NCI-H1092 (cell line): ENCODE data around the gene AP4M1.

Experiments
- DNase-seq: peaks from one replicate; lab custom pipeline; 2025; lab: John Stamatoyannopoulos, UW

Gene AP4M1

DNA sequence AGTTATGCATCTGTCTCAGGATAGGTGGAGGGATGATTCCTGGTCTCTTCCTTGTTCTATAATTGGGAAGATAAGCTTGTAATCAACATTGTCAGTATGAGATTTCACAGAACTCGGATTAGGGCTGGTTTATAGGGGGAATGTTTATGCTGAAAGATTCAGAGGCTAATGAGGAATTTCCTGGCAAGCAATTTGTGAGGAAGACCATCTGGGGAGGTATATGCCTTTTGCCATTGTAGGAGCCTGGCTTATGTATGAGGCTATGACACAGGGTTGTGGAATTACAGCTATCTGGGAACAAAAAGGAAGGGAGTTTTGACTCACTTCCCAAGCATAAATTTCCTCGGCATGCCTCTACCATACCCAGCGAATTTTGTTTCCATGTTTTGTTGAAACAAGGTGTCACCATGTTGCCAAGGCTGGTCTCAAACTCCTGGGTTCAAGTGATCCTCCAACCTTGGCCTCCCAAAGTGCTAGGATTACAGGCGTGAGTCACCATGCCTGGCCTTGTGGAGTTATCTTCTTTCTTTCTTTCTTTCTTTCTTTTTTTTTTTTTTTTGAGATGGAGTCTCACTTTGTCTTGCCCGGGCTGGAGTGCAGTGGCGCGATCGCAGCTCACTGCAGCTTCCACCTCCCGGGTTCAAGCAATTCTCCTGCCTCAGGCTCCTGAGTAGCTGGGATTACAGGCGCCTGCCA is 14.2 kb upstream of the AP4M1 start:
- DNase-seq: no peak

DNA sequence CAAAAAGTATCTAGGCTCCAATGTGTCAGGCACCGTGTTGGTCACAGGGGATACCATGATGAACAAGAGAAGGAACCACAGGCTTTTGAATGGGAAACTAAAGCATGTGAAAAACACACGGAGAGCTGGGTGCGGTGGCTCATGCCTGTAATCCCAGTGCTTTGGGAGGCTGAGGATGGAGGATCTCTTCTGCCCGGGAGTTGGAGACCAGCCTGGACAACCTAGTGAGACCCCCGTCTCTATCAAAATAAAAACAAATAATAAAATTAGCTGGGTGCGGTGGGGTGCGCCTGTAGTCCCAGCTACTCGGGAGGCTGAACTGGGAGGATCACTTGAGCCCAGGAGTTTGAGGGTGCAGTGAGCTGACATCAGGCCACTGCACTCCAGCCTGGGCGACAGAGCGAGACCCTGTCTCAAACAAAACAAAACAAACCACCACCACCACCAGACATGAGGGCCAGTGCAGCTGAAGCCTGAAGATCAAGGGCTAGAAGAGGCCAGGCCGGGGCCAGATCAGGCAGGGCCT is 13.3 kb upstream of the AP4M1 start:
- DNase-seq: no peak

DNA sequence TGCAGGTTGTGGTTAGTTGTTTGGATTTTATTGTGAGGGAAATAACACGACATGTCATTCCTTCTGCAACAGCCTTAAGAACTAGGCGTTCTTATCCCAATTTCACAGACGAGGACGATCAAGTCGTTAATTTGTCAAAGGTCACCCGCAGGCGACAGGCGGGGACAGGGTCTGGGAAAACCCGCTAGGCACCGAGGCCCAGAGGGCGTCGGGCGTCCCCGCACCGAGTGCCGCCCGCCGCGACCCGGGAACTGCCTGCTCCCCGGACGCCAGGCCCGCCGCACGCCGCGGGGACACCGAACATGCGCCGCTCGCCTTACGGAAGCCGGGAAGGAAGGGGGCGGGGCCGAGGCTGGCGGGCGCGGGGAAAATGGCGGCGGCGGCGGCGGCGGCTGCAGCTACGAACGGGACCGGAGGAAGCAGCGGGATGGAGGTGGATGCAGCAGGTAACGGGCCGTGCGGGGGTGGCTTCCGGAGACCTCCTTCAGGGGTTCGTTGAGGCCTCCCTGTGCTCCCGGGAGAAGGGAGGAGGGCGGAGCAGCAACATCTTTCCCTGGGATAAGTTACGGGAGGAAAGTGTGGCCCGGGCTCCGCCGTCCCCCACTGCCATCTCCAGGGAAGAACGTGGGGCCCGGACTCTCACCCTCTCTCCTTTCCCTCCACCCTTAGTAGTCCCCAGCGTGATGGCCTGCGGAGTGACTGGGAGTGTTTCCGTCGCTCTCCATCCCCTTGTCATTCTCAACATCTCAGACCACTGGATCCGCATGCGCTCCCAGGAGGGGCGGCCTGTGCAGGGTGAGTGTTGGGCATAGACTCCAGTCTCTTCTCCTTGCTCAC is 12.6 kb upstream of the AP4M1 start, which contains the start of gene COPS6:
TSS of gene COPS6 (plus strand) at position 349 of the 837 bp plus-strand sequence. CDS start at position 371, 22 bp downstream.
- peak; percentile 69 for DNase-seq

DNA sequence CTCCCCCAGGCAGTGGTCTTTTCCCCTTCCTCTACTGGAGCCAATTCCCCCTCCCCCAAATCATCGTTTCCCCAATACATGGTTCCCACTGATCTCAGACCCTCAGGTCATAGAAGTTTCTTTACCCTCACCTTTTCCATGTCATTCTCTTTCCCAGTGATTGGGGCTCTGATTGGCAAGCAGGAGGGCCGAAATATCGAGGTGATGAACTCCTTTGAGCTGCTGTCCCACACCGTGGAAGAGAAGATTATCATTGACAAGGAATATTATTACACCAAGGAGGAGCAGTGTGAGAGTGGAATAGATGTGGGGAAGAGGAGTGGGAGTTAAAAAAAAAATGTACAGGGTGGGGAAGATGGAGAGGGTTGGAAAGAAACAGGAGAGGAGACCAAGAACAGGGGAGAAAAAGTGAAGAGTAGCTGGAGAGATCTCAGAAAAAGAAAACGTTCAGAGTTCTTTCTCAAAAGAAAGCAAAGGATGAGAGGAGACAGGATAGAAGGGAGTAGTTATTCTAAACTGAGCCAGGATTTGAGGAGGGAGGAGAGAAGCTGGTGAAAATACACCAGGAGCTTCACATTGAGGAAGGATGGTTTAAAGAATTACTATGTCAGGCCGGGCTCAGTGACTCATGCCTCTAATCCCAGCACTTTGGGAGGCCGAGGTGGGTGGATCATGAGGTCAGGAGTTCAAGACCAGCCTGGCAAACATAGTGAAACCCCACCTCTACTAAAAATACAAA is 11.8 kb upstream of the AP4M1 start:
- no peak for DNase-seq

DNA sequence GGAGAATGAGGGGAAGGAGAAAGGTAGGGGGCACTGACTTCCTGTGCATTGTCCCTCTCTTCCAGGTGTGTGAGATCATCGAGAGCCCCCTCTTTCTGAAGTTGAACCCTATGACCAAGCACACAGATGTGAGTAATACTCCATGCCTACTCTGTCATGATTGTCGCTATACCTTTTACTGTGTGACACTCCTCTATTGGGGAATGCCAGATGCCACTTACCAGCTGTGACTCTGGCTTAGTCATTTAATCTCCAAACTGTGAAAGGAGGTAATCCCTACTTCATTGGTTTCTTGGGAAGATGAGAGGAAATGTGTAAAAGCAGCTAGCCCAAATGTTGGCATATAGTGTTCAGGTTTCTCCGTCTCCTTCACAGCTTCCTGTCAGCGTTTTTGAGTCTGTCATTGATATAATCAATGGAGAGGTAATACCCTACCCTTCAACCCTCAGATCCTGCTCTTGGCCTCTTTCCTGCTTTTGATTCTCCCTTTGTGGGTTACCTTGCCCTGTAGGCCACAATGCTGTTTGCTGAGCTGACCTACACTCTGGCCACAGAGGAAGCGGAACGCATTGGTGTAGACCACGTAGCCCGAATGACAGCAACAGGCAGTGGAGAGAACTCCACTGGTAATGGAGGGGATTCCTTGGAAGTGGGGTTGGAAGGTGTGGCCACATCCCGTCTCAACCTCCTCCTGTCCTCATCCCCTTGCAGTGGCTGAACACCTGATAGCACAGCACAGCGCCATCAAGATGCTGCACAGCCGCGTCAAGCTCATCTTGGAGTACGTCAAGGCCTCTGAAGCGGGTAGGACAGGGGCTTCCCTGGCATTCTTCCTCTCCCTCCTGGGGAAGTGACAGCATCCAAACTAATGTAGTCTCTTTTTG is 10.7 kb upstream of the AP4M1 start:
- DNase-seq: no peak

DNA sequence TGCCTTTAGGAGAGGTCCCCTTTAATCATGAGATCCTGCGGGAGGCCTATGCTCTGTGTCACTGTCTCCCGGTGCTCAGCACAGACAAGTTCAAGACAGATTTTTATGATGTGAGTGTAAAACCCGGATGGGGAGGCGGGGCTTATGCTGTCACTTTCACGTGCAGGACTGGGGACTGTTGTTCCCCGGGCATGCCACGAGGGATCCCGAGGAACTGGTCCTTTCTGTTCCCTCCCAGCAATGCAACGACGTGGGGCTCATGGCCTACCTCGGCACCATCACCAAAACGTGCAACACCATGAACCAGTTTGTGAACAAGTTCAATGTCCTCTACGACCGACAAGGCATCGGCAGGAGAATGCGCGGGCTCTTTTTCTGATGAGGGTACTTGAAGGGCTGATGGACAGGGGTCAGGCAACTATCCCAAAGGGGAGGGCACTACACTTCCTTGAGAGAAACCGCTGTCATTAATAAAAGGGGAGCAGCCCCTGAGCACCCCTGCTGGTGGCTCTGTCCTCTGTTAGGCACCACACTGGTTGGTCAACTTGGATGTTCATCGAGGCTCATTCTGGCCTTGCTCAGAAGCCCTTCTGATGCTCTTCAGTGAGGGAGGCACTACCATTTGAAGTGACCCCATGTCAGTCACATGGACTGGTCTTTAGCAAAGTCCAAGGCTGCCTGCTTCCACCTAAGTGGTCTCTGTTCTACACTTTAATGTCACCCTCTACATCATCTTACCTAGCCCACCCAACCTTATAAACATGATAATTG is 9.8 kb upstream of the AP4M1 start:
- DNase-seq: no peak

DNA sequence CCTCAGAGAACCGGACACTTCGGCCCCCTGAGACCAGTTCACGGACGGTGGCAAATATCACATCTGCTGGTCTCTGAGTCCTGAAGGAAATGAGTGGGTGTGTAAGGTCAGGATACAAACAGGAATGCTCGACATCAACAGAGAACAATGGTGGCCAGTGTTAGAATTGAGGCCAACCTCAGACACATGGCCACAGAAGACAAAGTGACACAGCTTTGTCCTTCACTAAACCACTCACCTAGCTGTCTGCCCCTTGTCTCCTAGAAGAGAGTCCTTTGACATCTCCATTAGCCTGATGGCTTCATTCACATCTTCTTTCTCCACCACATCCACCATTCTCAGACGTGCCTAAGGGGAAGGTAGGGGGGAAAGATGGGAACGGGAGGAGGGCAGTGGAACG is 8.4 kb upstream of the AP4M1 start:
- DNase-seq: no peak

DNA sequence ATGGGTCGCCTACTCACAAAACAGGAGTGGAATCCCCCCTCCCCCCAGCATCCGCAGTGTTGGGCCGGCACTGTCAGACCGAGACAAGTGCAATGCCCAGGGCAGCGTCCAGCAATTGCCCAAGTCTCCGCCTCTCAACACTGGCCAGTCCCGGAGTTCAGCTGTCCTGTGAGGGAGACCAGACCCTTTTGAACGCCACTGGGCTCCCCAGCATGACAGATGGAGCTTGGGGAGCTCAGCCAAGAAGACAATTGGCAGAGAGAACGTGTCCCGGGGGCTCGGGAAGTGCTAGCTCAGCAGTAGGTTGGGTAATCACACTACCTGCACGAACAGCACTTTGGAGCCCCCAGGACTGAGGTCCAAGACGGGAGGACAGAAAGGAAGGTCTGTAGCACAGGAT is 7.9 kb upstream of the AP4M1 start:
- no peak for DNase-seq

DNA sequence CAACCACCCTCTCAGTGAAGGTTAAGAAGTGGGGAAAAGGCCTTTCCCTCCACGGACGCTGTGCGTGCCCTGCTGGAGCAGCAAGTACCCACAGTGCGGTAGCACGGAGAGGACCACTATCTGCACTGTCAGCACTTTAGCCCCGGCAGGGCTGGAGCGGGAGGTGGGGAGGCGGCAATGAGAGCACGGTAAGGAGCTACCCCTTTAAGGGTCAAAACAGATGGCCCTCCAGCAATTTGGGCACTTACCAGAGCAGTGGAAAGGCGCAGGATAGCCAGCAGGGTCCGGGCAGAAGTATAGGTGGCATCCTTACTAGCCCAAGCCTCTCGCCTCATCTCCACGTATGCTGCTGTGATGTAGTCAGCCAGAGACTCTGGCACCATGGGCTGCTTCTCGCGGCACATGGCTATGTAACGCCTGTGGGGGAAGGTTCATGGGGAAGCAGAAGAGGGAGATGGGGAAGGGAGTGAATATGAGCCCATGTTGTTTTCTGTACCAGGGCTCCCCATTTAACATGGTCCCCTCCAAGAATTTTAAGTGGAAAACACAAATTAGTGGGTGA is 7.4 kb upstream of the AP4M1 start:
- no peak for DNase-seq

DNA sequence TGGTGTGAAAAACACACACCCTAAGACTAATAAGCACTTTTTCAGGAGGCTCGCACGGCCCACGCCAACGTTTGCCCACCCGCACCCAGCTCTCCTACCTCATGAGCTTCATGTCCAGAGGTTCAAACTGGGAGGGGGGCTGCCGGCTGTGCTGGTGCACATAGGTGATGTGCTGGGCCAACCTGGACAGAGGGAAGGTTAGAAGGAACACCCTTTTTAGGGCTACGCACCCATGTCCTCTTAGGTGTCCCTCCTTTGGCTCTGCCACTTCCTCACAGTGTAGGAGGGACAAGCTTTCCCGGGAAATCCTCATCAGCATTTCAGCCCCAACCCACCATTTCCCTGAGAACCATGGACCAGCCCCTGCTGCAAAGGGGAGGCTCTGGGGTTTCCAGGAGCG is 6.2 kb upstream of the AP4M1 start:
- no peak for DNase-seq

DNA sequence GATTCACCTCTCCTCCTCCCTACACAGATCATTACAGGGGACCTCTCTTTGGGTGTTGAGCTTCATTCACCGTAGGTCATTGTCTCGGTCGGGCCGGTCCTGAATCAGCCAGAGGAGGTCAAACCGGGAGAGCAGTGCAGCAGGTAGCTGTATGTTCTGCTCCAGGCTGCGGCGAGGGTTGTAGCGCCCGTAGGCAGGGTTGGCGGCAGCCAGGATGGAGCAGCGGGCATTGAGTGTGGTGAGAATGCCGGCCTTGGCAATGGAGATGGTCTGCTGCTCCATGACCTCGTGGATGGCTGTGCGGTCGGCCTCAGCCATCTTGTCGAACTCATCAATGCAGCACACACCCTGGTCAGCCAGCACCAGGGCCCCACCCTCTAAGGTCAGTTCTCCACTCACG is 5.7 kb upstream of the AP4M1 start:
- DNase-seq: no peak

DNA sequence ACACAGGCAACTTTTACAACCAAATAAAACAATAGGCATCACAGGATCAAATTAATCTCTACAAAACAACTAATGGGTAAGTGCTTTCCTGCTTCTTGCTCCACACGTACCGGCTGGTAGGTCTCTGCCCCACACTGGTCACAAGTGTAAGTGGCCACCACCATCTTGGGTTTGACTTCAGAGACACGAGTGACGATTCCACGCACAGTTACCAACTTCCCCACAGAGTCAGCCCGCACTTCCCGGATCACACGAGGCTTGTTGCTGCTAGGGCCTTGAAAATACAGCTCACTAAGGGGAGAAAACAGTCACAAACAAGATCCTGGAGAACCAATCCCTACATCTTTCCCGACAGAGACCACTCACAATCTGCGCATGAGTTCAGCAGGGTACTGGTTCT is 2.5 kb upstream of the AP4M1 start:
- DNase-seq: no peak

DNA sequence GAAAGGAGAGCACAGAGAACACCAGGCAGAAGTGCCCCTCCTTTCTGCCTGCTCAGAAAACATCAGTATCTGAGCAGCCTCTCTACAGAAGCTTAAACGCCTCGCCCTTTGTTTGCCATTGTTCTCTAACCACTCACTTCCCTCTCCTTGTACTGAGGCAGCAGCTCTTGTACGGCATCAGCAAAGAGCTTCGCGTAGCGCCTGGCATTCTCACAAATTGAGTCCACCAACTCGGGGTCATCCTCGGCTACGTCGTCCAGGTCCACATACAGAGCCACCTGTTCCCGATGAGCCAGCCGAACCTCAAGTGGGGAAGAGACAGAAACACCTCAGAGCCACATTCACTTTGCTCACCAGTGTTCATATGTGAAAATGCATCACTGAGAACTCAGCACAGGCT is 2.0 kb upstream of the AP4M1 start:
- no peak for DNase-seq

DNA sequence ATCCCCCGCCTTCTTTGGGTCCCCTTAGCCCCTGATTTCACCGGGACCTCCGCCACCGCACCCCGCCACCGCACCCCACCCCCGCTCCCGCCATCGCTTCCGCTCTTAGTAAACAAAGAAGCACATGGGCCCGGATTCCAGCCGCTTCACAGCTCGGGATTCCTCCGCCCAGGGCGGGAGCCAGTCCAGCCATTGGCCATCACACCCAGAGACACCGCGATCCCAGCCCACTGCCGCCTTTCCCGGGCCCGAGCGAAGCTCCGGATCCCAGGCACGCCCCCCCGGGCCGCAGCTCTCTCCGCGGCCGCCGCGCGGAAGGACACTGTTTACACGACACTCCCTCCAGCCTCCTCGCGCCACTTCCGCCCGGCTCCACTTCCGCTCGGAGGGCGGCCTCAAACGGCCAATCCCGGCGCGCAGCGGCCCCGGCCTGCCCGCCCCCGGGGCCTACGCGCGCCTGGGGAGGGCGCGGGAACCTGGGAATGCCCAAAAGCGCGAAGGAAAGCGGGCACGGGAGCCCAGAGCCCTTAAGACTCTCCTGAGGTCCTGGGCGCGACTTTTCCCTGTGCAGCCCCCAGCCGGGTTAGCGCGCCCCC is 925 bp upstream of the AP4M1 start:
- DNase-seq: peak; percentile 96

DNA sequence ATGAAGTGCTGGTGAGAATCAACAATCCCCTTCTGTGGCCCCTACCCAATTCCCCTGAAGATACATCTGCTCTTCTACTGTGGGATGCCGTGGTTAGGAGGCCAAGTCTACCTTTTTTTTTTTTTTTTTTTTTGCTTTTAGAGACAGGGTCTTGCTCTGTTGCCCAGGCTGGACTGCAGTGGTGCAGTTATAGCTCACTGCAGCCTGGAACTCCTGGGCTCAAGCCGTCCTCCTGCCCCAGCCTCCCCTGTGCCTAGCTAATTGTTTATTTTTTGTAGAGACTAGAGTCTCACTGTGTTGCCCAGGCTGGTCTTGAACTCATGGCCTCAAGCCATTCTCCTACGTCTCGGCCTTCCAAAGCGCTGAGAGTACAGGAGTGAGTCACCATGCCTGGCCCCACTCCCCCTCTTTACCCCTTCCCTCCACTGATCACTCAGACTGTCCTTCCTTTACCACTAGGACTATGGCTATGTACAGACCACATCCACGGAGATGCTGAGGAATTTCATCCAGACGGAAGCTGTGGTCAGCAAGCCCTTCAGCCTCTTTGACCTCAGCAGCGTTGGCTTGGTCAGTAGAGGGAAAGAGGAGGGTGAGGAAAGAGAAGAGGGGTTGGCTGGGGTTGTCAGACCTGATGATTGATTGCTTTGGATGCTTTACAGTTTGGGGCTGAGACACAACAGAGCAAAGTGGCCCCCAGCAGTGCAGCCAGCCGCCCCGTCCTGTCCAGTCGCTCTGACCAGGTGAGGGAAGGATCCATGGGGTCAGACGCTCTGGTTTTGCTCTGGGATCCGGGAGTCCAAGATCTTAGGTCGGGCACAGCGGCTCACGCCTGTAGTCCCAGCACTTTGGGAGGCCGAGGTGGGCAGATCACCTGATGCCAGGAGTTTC is 1.8 kb downstream of the AP4M1 start:
- DNase-seq: no peak

DNA sequence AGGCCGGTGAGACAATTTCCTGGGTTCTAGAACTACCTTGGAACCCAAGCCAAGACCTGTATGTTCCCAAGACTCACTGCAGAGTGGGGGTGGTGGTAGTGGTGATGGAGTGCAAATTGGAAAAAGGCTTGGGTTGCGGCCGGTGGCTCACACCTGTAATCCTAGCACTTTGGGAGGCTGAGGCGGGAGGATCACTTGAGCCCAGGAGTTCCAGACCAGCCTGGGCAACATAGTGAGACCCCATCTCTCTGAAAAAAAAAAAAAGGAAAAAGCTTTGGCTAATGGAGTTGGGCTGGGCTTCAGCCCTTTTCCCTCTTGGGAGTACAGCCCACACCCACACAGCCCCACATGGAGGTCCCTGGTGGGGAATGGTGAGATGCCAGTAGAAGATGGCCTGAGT is 4.1 kb downstream of the AP4M1 start:
- DNase-seq: no peak

DNA sequence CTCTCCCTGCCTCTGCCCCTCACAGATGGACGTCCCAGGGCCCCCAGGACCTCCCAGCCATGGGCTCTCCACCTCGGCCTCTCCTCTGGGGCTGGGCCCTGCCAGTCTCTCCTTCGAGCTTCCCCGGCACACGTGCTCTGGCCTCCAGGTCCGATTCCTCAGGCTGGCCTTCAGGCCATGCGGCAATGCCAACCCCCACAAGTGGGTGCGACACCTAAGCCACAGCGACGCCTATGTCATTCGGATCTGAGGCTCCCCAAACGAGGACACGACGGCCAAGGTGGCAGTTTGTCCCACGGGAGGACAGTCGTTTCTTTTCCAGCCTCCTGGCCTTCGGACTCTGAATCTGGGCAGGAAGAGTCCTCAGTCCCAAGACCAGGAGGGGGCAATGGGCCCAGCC is 5.2 kb downstream of the AP4M1 start:
- DNase-seq: no peak

DNA sequence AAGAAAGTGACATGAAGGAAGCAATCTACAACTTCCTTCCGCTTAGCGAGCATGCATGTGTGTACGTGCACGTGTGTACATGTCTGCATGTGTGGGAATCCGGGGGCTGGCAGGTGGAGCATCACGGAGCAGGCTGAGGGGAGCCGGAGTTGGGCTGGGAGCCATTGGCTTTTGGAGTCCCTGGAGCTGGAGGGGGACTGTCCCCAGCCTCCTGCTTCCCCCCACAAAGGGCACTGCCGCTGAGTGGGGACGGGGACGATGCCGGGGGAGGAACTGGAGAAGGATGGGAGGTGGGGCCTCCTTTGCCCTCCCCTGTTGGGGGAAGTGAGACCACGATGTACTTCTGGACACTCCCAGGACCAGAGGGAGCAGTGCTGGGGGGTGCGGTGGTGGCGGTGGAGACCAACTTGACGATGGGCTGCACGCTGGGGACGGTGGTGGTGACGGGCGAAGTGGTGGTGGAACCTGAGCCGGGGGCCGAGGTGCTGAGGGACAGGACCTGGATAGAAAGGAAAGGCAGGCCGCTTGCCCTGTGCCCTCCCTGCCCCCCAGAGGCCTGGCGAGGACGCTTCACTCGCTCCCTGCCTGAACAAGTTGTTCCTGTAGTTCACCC is 5.8 kb downstream of the AP4M1 start:
- DNase-seq: no peak

DNA sequence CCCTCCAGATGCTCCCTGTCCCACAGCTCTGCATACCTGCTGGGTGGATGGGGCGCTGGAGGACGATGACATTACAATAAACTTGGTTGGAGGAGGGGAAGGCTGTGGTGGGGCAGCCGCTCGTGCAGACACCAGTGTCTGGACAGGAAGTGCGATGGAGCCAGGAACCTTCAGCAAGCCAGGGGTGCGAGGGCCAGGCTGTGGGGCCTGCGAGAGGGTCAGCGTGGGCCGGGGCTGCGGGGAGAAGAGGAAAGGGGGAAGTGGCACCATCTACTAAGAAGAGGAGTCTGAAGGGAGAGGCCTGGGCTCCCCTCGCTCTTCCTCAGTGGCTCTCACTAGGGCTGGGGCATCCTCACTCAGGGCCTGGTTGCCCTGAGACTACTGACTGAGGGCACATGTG is 6.4 kb downstream of the AP4M1 start:
- no peak for DNase-seq
